Spleen (tissue), 7 donors: Measurements from ENCODE around the gene TSPAN19.

Experiments
- POLR2A ChIP-seq, 3 donors: fragments of 450-650 bp; IDR thresholded peaks; one replicate each; pipeline ENCODE4 v1.5.1; 2017; ENCODE audit warnings: antibody characterized with exemption in 3 of 3, mild to moderate bottlenecking in 1 of 3
- POLR2AphosphoS5 ChIP-seq, 3 donors: sonication (generic); formaldehyde crosslinking; IDR thresholded peaks; one replicate each; pipeline ENCODE4 v1.5.1; 2017; ENCODE audit warnings: antibody characterized with exemption in 3 of 3
- TF ChIP-seq, protein P1 (sequence below), 11 experiments: fragments of 200-600 bp in 7 of 11; fragments of 450-650 bp in 4 of 11; sonication (generic) in 4 of 11; IDR thresholded peaks in 8 of 11; conservative IDR thresholded peaks in 3 of 11; 1 replicate in 7 of 11; 2 replicates in 4 of 11; pipeline versions ENCODE4 v1.4.0 to v1.8.0; 2016 to 2021; ENCODE audit warnings: antibody characterized with exemption in 11 of 11, inconsistent platforms in 4 of 11, mild to moderate bottlenecking in 1 of 11
- donor health status: DM: no; HTN: no; CAD: no; lungs with moderate emphysema.
- donor health status: DM: no; HTN: no; CAD: no.
- donor health status: DM: no; HTN: no; CAD: no.

DNA sequence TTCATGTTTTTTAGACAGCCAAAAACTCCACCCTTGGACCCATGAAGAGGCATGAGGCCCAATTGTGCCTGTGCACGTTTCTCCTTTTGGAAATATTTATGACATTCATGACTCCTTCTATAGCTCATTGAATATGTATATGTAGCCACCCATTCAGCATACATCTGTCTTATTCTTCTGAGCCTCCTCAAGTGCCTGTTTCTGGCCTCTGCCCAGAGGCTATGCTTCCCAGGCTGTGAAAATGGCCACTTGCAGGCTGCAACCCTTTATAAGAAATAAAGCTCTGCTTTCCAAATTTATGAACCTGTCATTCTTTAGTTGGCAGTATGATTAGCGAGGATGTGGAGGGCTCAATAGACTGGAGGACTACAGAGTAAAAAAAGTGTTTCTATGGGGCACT, 35.3 kb downstream of the TSPAN19 start:
- TF ChIP-seq POLR2A (IDR thresholded peaks at IDR 0.05) (no peak), POLR2AphosphoS5 (IDR thresholded peaks at IDR 0.05) (no peak)
- TF ChIP-seq, protein P1, sequence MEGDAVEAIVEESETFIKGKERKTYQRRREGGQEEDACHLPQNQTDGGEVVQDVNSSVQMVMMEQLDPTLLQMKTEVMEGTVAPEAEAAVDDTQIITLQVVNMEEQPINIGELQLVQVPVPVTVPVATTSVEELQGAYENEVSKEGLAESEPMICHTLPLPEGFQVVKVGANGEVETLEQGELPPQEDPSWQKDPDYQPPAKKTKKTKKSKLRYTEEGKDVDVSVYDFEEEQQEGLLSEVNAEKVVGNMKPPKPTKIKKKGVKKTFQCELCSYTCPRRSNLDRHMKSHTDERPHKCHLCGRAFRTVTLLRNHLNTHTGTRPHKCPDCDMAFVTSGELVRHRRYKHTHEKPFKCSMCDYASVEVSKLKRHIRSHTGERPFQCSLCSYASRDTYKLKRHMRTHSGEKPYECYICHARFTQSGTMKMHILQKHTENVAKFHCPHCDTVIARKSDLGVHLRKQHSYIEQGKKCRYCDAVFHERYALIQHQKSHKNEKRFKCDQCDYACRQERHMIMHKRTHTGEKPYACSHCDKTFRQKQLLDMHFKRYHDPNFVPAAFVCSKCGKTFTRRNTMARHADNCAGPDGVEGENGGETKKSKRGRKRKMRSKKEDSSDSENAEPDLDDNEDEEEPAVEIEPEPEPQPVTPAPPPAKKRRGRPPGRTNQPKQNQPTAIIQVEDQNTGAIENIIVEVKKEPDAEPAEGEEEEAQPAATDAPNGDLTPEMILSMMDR (IDR thresholded peaks at IDR 0.05 in 8 of 11, conservative IDR thresholded peaks at IDR 0.05 in 3 of 11), result no peak
